A549 treated with GW870086 at 1 μM for 4 hours (cell line): ENCODE data around the gene GRAMD4. TPM values are rescaled to one million over a fixed set of nuclear protein-coding genes. Genes with fewer than 3 reads are reported as not detected.

ENCODE experiments used
- total RNA-seq: library from RNA; stranded (reverse); fragments of 200-300 nt; extraction: Qiagen RNA extraction; gene quantifications from 5 replicates; pipeline ENCODE4 v1.2.3, GENCODE V29; 2022; ENCODE audit warnings: low read depth

Gene GRAMD4
- 14.7 to 24.6 TPM (median 22.4 TPM) in 5 replicates for total RNA-seq

GRCh38 chr22:46619830-46620501 is at the start of gene GRAMD4:
TSS of gene GRAMD4 (plus strand) at chr22:46620386. CDS start at chr22:46626800, 6,414 bp downstream.

Other genes with a start within 250 kb of the GRAMD4 start
- gene CELSR1, start 82.8 kb upstream of the GRAMD4 start, total RNA-seq, result 23.3 to 31.4 TPM (median 27.9 TPM) in 5 replicates
- 23.1 to 26.5 TPM (median 24.0 TPM) in 5 replicates for gene CERK, start 117.9 kb downstream of the GRAMD4 start, total RNA-seq
- 9.1 to 10.6 TPM (median 10.0 TPM) in 5 replicates for gene TBC1D22A, start 142.3 kb downstream of the GRAMD4 start, total RNA-seq